Stimulated activated CD4-positive, alpha-beta T cell treated with anti-CD3 and anti-CD28 coated beads, Interleukin-2, amount 100 ng/mL, for 24 hours (primary cell): ENCODE data around the gene APEH.
"Not testable (repeated sequence)": the region's sequence is repeated elsewhere in the genome, so short reads cannot be mapped to it uniquely, and the experiment has no call there.

Experiments used
- DNase-seq, 2 donors: peaks; one replicate each; pipeline ENCODE4 v3.0.0-alpha.2; 2020

The APEH gene

GRCh38 chr3:49694409-49695070 lies 20.4 kb downstream of the APEH start:
- DNase-seq, result not testable (repeated sequence)

- DNase-seq, result not testable (repeated sequence)
Observed at GRCh38 chr3:49695350-49696015, 21.3 kb downstream of the APEH start.

- DNase-seq, result no peak
Observed at GRCh38 chr3:49699281-49699979, 25.3 kb downstream of the APEH start.

GRCh38 chr3:49700014-49700413 lies 25.9 kb downstream of the APEH start:
- no peak for DNase-seq

GRCh38 chr3:49700453-49701128 lies 26.4 kb downstream of the APEH start:
- DNase-seq, result no peak

DNA sequence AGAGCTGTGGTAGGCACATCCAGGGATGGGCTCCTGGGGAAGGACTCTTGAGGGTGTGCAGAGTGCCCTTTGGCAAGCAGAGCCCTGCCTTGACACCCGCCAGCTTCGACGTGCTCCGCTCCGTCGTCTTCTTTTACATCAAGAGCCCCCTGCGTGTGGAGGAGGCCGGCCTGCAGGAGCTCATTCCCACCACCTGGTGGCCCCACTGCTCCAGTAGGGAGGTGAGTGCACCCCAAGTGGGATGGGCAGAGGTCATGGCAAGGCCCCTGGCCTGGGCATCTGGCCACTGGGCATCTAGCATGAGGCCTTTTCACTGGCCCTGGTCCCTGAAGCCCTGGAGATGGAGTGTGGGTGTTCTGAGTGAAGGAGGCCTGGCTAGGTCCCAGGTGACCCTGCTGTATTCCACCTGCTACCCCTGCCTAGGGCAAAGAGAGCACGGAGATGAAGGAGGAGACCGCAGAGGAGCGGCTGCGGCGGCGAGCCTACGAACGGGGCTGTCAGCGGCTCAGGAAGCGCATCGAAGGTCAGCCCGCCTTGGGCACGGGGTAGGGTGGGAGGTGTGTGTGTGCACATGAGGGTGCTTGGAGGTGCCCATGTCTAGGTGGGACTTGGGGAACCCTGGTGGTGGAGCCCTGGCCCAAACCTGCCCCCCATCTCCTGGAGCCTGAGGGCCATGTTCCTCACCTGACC lies 27.4 kb downstream of the APEH start:
- DNase-seq, result no peak

GRCh38 chr3:49702672-49703071 lies 28.5 kb downstream of the APEH start:
- no peak for DNase-seq

DNA sequence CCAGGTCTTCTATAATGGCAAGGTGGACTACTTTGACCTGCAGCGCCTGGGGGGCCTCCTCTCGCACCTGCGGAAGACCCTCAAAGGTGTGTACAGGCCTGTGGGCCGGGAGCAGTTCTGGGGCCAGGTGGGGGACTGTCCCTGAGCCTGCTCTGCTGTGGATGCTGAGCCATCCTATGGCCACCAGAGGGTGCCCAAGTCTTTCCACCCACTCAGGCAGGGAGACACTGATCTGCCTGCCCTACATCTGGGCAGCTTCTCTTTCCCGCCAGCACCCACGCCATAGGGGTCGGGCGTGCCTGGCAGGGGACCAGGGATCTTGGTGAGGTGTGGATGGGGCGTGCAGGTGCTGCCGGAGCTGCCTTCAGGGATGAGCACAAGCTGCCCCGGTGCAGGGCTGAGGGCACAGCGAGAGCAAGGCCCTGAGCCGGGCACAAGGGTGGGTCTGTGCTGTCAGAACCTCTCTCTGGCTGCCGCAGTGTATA lies 29.3 kb downstream of the APEH start:
- DNase-seq, result peak; percentile 68

DNA sequence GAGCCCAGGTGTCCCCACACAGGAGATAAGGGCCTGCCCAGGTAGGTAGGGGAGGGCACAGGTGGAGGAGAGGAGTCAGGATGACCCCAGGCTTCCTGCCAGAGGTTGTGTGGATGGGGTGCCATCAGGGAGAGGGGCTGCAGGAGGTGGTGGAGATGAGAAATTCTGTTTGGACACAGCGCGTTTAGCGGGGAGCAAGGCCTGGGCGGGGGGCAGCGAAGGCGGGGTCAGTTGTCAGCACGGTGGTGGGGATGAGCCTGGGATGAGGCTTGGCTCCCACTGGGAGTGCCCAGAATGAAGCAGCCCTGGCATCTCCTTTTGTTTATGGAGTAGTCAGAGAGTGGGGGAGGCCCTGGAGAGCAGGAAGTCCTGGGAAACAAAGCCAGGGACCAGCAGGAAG lies 29.8 kb downstream of the APEH start:
- no peak for DNase-seq

- DNase-seq, result no peak
Observed at GRCh38 chr3:49704629-49705028, 30.5 kb downstream of the APEH start.

- DNase-seq, result no peak
Observed at GRCh38 chr3:49705390-49705960, 31.3 kb downstream of the APEH start.

- DNase-seq, result no peak
Observed at GRCh38 chr3:49706456-49707112, 32.4 kb downstream of the APEH start.

- no peak for DNase-seq
Observed at GRCh38 chr3:49707113-49707480, 32.9 kb downstream of the APEH start.

- no peak for DNase-seq
Observed at GRCh38 chr3:49709852-49710251, 35.7 kb downstream of the APEH start.

DNA sequence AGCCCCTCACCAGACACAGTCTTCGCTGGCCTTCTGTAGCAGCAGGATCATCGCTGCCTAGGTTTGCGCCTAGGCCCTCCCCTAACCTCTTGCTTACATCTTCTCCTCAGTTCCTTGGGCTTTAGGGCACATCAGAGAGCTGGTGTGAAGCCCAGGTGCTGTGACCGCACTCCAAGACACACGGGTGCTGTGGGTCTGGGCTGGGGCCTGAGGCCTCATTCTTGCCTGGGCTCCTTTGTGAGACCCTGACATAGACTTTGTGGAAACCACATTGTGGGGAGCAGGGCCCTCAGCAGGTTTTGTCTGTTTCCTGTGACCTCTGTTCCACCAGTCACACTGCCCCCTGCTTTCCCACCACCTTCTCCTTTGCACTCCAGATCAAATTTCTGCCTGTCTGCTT lies 37.3 kb downstream of the APEH start:
- no peak for DNase-seq

- DNase-seq, result no peak
Observed at GRCh38 chr3:49712166-49712565, 38.0 kb downstream of the APEH start.

GRCh38 chr3:49712631-49713317 lies 38.6 kb downstream of the APEH start:
- no peak for DNase-seq

- no peak for DNase-seq
Observed at GRCh38 chr3:49713336-49714105, 39.4 kb downstream of the APEH start.

GRCh38 chr3:49714728-49715550 lies 40.8 kb downstream of the APEH start:
- no peak for DNase-seq
